ENCODE measurements around the gene H1-8.
A peak's percentile ranks its signal among the peaks of the same experiment; 100 is the strongest.

Gene H1-8

GRCh38 chr3:129584631-129585030, 41.7 kb downstream of the H1-8 start:
- no peak for TF ChIP-seq CTCF (conservative IDR thresholded peaks at IDR 0.05; ENCODE audit: control insufficient read depth, insufficient read depth, low read depth, low read length)
- DNase-seq (ENCODE audit: low read depth), result no peak
- no peak overlapping the region for H3K4me3 ChIP-seq (ENCODE audit: control insufficient read depth, low read depth, low read length)

GRCh38 chr3:129585949-129586657, 43.1 kb downstream of the H1-8 start:
- DNase-seq (ENCODE audit: low read depth), result no peak
- TF ChIP-seq CTCF (conservative IDR thresholded peaks at IDR 0.05; ENCODE audit: control insufficient read depth, insufficient read depth, low read depth, low read length), result no peak
- H3K4me3 ChIP-seq (ENCODE audit: control insufficient read depth, low read depth, low read length), result no peak overlapping the region

GRCh38 chr3:129586746-129587430, 43.9 kb downstream of the H1-8 start:
- DNase-seq (ENCODE audit: low read depth), result peak; percentile 59
- TF ChIP-seq CTCF (conservative IDR thresholded peaks at IDR 0.05; ENCODE audit: control insufficient read depth, insufficient read depth, low read depth, low read length), result no peak
- no peak overlapping the region for H3K4me3 ChIP-seq (ENCODE audit: control insufficient read depth, low read depth, low read length)

GRCh38 chr3:129587566-129588210, 44.7 kb downstream of the H1-8 start:
- H3K4me3 ChIP-seq (ENCODE audit: control insufficient read depth, low read depth, low read length), result no peak overlapping the region
- DNase-seq (ENCODE audit: low read depth), result no peak
- no peak for TF ChIP-seq CTCF (conservative IDR thresholded peaks at IDR 0.05; ENCODE audit: control insufficient read depth, insufficient read depth, low read depth, low read length)

- no peak overlapping the region for H3K4me3 ChIP-seq (ENCODE audit: control insufficient read depth, low read depth, low read length)
- no peak for TF ChIP-seq CTCF (conservative IDR thresholded peaks at IDR 0.05; ENCODE audit: control insufficient read depth, insufficient read depth, low read depth, low read length)
- no peak for DNase-seq (ENCODE audit: low read depth)
These were observed 47.2 kb downstream of the H1-8 start for GRCh38 chr3:129590215-129590614.

- H3K4me3 ChIP-seq (ENCODE audit: control insufficient read depth, low read depth, low read length), result no peak overlapping the region
- no peak for DNase-seq (ENCODE audit: low read depth)
- no peak for TF ChIP-seq CTCF (conservative IDR thresholded peaks at IDR 0.05; ENCODE audit: control insufficient read depth, insufficient read depth, low read depth, low read length)
These were observed 49.0 kb downstream of the H1-8 start for GRCh38 chr3:129591932-129592331.
